WTC11 (cell line): ENCODE data around the gene BCAS3. TPM values are rescaled to one million over a fixed set of nuclear protein-coding genes. Genes with fewer than 3 reads are reported as not detected.

Experiments
- ATAC-seq: fragments of 200-7000 bp; cut with Tn5 transposase; 2 replicates; pipeline ENCODE4 v1.10.0; 2021; ENCODE audit warnings: mild to moderate bottlenecking, moderate library complexity
- CTCF ChIA-PET: fragments of 300-600 bp; sonication (Branson Sonifier 250); formaldehyde crosslinking; loops from one replicate; lab custom pipeline; 2021; ENCODE audit warnings: antibody characterized with exemption; lab: Charles Lee
- POLR2A ChIA-PET: fragments of 350-600 bp; sonication (Branson Sonifier 250); formaldehyde crosslinking; loops from one replicate; lab custom pipeline; 2021; ENCODE audit warnings: antibody characterized with exemption; lab: Charles Lee
- DNase-seq: peaks from one replicate; pipeline ENCODE4 v3.0.0; 2021; ENCODE audit warnings: low spot score
- H3K27ac Mint-ChIP-seq: 2 replicates; pipeline ENCODE4 v1.8.0; 2021; ENCODE audit warnings: mixed read lengths
- H3K27me3 Mint-ChIP-seq: 2 replicates; pipeline ENCODE4 v1.8.0; 2021; ENCODE audit warnings: low read depth, mild to moderate bottlenecking, moderate library complexity, mixed read lengths
- H3K36me3 Mint-ChIP-seq: 2 replicates; pipeline ENCODE4 v1.8.0; 2021; ENCODE audit warnings: mixed read lengths
- H3K4me1 Mint-ChIP-seq: 2 replicates; pipeline ENCODE4 v1.8.0; 2022; ENCODE audit warnings: mixed read lengths
- H3K4me3 Mint-ChIP-seq: 2 replicates; pipeline ENCODE4 v1.8.0; 2021; ENCODE audit warnings: mild to moderate bottlenecking, moderate library complexity, mixed read lengths
- H3K9me3 Mint-ChIP-seq: 2 replicates; pipeline ENCODE4 v1.8.0; 2021; ENCODE audit warnings: mixed read lengths
- CREB1 ChIP-seq: sonication (generic); formaldehyde crosslinking; IDR thresholded peaks from 2 replicates; pipeline ENCODE4 v1.8.0; 2023; ENCODE audit warnings: mild to moderate bottlenecking, missing genetic modification reagents
- ELF4 ChIP-seq: sonication (generic); formaldehyde crosslinking; IDR thresholded peaks from 2 replicates; pipeline ENCODE4 v1.8.1; 2022; ENCODE audit warnings: low read depth, mild to moderate bottlenecking, moderate library complexity, missing genetic modification reagents
- ETV6 ChIP-seq: sonication (generic); formaldehyde crosslinking; IDR thresholded peaks from 2 replicates; pipeline ENCODE4 v1.8.1; 2022; ENCODE audit warnings: mild to moderate bottlenecking, missing genetic modification reagents
- GABPB1 ChIP-seq: sonication (generic); formaldehyde crosslinking; IDR thresholded peaks from 2 replicates; pipeline ENCODE4 v1.8.1; 2023; ENCODE audit warnings: mild to moderate bottlenecking, missing genetic modification reagents
- HMGA2 ChIP-seq: fragments of 250-450 bp; sonication (Bioruptor Pico); IDR thresholded peaks from 2 replicates; pipeline ENCODE4 v1.4.0; 2021; ENCODE audit warnings: mild to moderate bottlenecking, moderate library complexity
- JUN ChIP-seq: sonication (generic); formaldehyde crosslinking; IDR thresholded peaks from 2 replicates; pipeline ENCODE4 v1.8.0; 2023; ENCODE audit warnings: mild to moderate bottlenecking, missing genetic modification reagents
- NFE2L1 ChIP-seq: sonication (generic); formaldehyde crosslinking; IDR thresholded peaks from 2 replicates; pipeline ENCODE4 v1.8.1; 2023; ENCODE audit warnings: missing genetic modification reagents
- NR2C2 ChIP-seq: sonication (generic); formaldehyde crosslinking; IDR thresholded peaks from 2 replicates; pipeline ENCODE4 v1.8.0; 2022; ENCODE audit warnings: mild to moderate bottlenecking, missing genetic modification reagents
- SMAD3 ChIP-seq: sonication (generic); formaldehyde crosslinking; IDR thresholded peaks from 2 replicates; pipeline ENCODE4 v1.8.0; 2022; ENCODE audit warnings: missing genetic modification reagents, mild to moderate bottlenecking, borderline replicate concordance
- SMAD4 ChIP-seq: sonication (generic); formaldehyde crosslinking; IDR thresholded peaks from 2 replicates; pipeline ENCODE4 v1.8.0; 2022; ENCODE audit warnings: mild to moderate bottlenecking, missing genetic modification reagents
- ZNF263 ChIP-seq: sonication (generic); formaldehyde crosslinking; IDR thresholded peaks from 2 replicates; pipeline ENCODE4 v1.8.1; 2022; ENCODE audit warnings: low read depth, mild to moderate bottlenecking, moderate library complexity, missing genetic modification reagents
- total RNA-seq: library from RNA; stranded (reverse); gene quantifications from 3 replicates; pipeline ENCODE4 v1.2.3, GENCODE V29; 2021
- TF ChIP-seq, protein P1 (sequence below): sonication (generic); formaldehyde crosslinking; IDR thresholded peaks from 2 replicates; pipeline ENCODE4 v1.8.0; 2022; ENCODE audit warnings: mild to moderate bottlenecking, missing genetic modification reagents
- TF ChIP-seq, protein P2 (sequence below): sonication (generic); formaldehyde crosslinking; IDR thresholded peaks from 2 replicates; pipeline ENCODE4 v1.8.0; 2022; ENCODE audit warnings: missing genetic modification reagents
- TF ChIP-seq, protein P3 (sequence below): sonication (generic); formaldehyde crosslinking; IDR thresholded peaks from 2 replicates; pipeline ENCODE4 v1.8.0; 2022; ENCODE audit warnings: mild to moderate bottlenecking, missing genetic modification reagents
- TF ChIP-seq, protein P4 (sequence below): sonication (generic); formaldehyde crosslinking; IDR thresholded peaks from 2 replicates; pipeline ENCODE4 v1.8.1; 2023; ENCODE audit warnings: mild to moderate bottlenecking, moderate library complexity, missing genetic modification reagents
- TF ChIP-seq, protein P5 (sequence below): sonication (generic); formaldehyde crosslinking; IDR thresholded peaks from 2 replicates; pipeline ENCODE4 v1.8.1; 2022; ENCODE audit warnings: low read depth, mild to moderate bottlenecking, moderate library complexity, missing genetic modification reagents, borderline replicate concordance
- TF ChIP-seq, protein P6 (sequence below): sonication (generic); formaldehyde crosslinking; IDR thresholded peaks from 2 replicates; pipeline ENCODE4 v1.8.1; 2022; ENCODE audit warnings: mild to moderate bottlenecking, moderate library complexity, missing genetic modification reagents
- TF ChIP-seq, protein P7 (sequence below): sonication (generic); formaldehyde crosslinking; IDR thresholded peaks from 2 replicates; pipeline ENCODE4 v1.8.0; 2023; ENCODE audit warnings: missing genetic modification reagents, mild to moderate bottlenecking, borderline replicate concordance

The BCAS3 gene
- total RNA-seq, 1 experiment from 2014 or later = 15.5 TPM

DNA sequence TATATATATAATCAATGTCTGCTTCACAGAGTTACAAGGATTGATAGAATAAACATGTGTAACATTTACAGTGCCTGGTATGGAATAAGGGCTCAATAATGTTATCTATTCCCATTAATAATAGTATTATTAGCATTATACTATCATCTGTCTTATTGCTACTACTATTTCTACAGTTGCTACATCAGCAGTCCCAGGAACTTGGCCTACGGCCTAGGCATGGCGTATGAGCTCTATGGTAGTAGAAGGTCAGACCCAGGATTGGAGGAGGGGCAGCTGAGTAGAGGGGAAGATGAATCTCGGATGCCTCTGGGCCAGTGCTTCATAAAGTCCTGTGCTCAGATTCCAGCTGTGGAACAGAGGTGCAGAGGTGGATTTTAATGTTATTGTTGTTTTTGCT, 575.7 kb downstream of the BCAS3 start:
- Mint-ChIP-seq H3K9me3 (no peaks in the 10 kb centered on the region), H3K36me3 (no peaks in the 10 kb centered on the region), H3K27ac (no peak overlapping the region), H3K27me3 (no peaks in the 10 kb centered on the region), H3K4me1 (peaks cover 33% of the 10 kb centered on the region), H3K4me3 (no peak overlapping the region)
- ChIA-PET CTCF (interaction anchor here (0.7 kb wide), 1 partner anchor 211 kb away, joined by 3 read pairs; no protein-coding TSS in a partner anchor), POLR2A (no interaction called here)
- TF ChIP-seq, protein P1, sequence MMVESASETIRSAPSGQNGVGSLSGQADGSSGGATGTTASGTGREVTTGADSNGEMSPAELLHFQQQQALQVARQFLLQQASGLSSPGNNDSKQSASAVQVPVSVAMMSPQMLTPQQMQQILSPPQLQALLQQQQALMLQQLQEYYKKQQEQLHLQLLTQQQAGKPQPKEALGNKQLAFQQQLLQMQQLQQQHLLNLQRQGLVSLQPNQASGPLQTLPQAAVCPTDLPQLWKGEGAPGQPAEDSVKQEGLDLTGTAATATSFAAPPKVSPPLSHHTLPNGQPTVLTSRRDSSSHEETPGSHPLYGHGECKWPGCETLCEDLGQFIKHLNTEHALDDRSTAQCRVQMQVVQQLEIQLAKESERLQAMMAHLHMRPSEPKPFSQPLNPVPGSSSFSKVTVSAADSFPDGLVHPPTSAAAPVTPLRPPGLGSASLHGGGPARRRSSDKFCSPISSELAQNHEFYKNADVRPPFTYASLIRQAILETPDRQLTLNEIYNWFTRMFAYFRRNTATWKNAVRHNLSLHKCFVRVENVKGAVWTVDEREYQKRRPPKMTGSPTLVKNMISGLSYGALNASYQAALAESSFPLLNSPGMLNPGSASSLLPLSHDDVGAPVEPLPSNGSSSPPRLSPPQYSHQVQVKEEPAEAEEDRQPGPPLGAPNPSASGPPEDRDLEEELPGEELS (CRISPR knock-in tag) = no peak
- TF ChIP-seq NFE2L1 (no peak), HMGA2 (CRISPR knock-in tag) (no peak)
- DNase-seq = no peak
- peak; percentile 70 for ATAC-seq

DNA sequence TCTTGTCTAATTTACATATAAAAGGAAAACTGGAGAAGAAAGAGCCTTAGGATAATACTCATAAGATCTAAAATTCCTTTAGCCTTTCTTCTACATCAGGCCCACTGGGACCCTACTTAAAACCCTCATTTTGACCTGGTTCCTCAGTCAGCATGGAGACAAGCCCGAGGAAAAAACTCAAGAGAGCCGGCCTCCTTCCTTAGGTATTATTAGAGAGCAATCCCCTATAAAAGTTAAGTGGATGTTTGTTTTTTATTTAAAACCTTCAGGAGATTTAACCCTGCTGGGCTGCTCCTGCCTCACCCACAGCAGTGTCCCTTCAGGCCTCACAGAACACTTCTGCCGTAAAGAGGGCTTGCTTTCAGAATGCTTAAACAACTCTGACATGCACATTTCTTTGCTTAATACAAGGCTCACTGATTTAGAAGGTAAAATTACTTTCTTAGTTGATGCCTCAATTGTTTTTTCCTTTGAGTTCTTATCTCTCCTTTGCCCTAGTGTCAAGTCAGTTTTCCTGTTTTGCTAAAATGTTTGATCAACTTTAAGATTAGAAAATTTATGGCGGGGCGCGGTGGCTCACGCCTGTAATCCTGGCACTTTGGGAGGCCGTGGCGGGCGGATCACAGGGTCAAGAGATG, 576.4 kb downstream of the BCAS3 start:
- no peaks in the 10 kb centered on the region for H3K9me3 Mint-ChIP-seq
- peak; percentile 62 for ATAC-seq
- ChIA-PET CTCF (no interaction called here), POLR2A (no interaction called here)
- peaks cover 31% of the 10 kb centered on the region for H3K4me1 Mint-ChIP-seq
- peak overlapping the region; percentile 46; the same call in 1 of the 2 replicates for H3K27ac Mint-ChIP-seq
- H3K4me3 Mint-ChIP-seq = no peak overlapping the region; the same call in 1 of the 2 replicates
- H3K27me3 Mint-ChIP-seq = no peaks in the 10 kb centered on the region
- no peaks in the 10 kb centered on the region for H3K36me3 Mint-ChIP-seq
- no peak for DNase-seq
- TF ChIP-seq NR2C2 (CRISPR knock-in tag) (no peak), ETV6 (CRISPR knock-in tag) (no peak), GABPB1 (CRISPR knock-in tag) (no peak), SMAD4 (CRISPR knock-in tag) (no peak), ELF4 (no peak), CREB1 (CRISPR knock-in tag) (no peak), JUN (CRISPR knock-in tag) (no peak), ZNF263 (no peak), SMAD3 (no peak)
- TF ChIP-seq, protein P2, sequence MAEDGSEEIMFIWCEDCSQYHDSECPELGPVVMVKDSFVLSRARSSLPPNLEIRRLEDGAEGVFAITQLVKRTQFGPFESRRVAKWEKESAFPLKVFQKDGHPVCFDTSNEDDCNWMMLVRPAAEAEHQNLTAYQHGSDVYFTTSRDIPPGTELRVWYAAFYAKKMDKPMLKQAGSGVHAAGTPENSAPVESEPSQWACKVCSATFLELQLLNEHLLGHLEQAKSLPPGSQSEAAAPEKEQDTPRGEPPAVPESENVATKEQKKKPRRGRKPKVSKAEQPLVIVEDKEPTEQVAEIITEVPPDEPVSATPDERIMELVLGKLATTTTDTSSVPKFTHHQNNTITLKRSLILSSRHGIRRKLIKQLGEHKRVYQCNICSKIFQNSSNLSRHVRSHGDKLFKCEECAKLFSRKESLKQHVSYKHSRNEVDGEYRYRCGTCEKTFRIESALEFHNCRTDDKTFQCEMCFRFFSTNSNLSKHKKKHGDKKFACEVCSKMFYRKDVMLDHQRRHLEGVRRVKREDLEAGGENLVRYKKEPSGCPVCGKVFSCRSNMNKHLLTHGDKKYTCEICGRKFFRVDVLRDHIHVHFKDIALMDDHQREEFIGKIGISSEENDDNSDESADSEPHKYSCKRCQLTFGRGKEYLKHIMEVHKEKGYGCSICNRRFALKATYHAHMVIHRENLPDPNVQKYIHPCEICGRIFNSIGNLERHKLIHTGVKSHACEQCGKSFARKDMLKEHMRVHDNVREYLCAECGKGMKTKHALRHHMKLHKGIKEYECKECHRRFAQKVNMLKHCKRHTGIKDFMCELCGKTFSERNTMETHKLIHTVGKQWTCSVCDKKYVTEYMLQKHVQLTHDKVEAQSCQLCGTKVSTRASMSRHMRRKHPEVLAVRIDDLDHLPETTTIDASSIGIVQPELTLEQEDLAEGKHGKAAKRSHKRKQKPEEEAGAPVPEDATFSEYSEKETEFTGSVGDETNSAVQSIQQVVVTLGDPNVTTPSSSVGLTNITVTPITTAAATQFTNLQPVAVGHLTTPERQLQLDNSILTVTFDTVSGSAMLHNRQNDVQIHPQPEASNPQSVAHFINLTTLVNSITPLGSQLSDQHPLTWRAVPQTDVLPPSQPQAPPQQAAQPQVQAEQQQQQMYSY = no peak
- TF ChIP-seq, protein P3, sequence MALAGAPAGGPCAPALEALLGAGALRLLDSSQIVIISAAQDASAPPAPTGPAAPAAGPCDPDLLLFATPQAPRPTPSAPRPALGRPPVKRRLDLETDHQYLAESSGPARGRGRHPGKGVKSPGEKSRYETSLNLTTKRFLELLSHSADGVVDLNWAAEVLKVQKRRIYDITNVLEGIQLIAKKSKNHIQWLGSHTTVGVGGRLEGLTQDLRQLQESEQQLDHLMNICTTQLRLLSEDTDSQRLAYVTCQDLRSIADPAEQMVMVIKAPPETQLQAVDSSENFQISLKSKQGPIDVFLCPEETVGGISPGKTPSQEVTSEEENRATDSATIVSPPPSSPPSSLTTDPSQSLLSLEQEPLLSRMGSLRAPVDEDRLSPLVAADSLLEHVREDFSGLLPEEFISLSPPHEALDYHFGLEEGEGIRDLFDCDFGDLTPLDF (CRISPR knock-in tag) = no peak
- TF ChIP-seq, protein P4, sequence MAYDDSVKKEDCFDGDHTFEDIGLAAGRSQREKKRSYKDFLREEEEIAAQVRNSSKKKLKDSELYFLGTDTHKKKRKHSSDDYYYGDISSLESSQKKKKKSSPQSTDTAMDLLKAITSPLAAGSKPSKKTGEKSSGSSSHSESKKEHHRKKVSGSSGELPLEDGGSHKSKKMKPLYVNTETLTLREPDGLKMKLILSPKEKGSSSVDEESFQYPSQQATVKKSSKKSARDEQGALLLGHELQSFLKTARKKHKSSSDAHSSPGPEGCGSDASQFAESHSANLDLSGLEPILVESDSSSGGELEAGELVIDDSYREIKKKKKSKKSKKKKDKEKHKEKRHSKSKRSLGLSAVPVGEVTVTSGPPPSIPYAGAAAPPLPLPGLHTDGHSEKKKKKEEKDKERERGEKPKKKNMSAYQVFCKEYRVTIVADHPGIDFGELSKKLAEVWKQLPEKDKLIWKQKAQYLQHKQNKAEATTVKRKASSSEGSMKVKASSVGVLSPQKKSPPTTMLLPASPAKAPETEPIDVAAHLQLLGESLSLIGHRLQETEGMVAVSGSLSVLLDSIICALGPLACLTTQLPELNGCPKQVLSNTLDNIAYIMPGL (CRISPR knock-in tag) = no peak
- TF ChIP-seq, protein P5, sequence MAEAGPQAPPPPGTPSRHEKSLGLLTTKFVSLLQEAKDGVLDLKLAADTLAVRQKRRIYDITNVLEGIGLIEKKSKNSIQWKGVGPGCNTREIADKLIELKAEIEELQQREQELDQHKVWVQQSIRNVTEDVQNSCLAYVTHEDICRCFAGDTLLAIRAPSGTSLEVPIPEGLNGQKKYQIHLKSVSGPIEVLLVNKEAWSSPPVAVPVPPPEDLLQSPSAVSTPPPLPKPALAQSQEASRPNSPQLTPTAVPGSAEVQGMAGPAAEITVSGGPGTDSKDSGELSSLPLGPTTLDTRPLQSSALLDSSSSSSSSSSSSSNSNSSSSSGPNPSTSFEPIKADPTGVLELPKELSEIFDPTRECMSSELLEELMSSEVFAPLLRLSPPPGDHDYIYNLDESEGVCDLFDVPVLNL (CRISPR knock-in tag) = no peak
- TF ChIP-seq, protein P6, sequence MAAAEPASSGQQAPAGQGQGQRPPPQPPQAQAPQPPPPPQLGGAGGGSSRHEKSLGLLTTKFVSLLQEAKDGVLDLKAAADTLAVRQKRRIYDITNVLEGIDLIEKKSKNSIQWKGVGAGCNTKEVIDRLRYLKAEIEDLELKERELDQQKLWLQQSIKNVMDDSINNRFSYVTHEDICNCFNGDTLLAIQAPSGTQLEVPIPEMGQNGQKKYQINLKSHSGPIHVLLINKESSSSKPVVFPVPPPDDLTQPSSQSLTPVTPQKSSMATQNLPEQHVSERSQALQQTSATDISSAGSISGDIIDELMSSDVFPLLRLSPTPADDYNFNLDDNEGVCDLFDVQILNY (CRISPR knock-in tag) = no peak
- TF ChIP-seq, protein P7, sequence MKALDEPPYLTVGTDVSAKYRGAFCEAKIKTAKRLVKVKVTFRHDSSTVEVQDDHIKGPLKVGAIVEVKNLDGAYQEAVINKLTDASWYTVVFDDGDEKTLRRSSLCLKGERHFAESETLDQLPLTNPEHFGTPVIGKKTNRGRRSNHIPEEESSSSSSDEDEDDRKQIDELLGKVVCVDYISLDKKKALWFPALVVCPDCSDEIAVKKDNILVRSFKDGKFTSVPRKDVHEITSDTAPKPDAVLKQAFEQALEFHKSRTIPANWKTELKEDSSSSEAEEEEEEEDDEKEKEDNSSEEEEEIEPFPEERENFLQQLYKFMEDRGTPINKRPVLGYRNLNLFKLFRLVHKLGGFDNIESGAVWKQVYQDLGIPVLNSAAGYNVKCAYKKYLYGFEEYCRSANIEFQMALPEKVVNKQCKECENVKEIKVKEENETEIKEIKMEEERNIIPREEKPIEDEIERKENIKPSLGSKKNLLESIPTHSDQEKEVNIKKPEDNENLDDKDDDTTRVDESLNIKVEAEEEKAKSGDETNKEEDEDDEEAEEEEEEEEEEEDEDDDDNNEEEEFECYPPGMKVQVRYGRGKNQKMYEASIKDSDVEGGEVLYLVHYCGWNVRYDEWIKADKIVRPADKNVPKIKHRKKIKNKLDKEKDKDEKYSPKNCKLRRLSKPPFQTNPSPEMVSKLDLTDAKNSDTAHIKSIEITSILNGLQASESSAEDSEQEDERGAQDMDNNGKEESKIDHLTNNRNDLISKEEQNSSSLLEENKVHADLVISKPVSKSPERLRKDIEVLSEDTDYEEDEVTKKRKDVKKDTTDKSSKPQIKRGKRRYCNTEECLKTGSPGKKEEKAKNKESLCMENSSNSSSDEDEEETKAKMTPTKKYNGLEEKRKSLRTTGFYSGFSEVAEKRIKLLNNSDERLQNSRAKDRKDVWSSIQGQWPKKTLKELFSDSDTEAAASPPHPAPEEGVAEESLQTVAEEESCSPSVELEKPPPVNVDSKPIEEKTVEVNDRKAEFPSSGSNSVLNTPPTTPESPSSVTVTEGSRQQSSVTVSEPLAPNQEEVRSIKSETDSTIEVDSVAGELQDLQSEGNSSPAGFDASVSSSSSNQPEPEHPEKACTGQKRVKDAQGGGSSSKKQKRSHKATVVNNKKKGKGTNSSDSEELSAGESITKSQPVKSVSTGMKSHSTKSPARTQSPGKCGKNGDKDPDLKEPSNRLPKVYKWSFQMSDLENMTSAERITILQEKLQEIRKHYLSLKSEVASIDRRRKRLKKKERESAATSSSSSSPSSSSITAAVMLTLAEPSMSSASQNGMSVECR (CRISPR knock-in tag) = no peak
